GM21423 (cell line): Measurements from ENCODE around the gene HMGCS1.
"Not testable (repeated sequence)": the region's sequence is repeated elsewhere in the genome, so short reads cannot be mapped to it uniquely, and the experiment has no call there.

Source experiments
- ATAC-seq: cut with Tn5 transposase; IDR thresholded peaks from one replicate; pipeline ENCODE4 v1.9.1; 2021; ENCODE audit warnings: mild to moderate bottlenecking, moderate library complexity; ENCODE audit not compliant: unreplicated experiment

HMGCS1 gene

DNA sequence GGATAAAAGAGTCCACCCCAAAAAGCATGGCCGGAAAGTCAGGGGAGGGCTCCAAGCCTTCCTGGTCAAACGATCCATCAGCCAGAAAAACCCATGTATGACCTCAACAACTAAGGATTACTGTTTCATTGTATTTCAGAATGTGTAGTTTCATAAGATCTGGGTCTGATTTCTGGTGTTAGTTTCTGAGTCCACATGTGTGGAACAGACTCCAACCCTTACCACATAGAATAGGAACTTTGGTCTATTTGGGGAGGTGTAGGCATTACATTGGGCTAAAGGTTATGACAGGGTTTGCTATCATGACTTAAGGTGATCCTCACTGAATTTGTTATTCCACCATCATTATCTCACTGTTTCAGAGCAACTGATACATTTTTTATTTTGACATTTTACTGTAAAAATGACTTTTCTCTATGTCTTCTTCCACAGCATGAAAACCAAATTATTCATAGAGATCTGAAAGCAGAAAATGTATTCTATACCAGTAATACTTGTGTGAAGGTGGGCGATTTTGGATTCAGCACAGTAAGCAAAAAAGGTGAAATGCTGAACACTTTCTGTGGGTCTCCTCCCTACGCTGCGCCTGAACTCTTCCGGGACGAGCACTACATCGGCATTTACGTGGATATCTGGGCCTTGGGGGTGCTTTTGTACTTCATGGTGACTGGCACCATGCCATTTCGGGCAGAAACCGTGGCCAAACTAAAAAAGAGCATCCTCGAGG lies 33.5 kb downstream of the HMGCS1 start:
- no peak for ATAC-seq

DNA sequence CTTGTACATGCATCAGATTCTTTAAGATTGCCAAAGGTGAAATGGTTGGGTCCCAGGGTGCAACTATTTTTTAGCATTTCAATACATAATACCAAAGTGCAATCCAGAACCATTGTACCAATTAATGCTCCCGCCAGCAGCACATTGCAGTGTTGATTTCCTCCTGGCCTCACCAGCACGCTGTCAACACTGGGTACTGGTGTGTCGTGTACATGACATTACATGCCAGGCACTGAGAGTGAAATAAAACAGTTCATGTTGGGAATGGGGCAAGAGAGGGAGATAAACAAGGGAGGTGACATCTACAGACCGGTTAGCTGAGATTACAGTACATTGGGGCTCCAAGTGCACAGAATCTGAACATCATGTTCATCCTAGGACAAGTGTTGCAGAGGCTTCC lies 37.8 kb downstream of the HMGCS1 start:
- no peak for ATAC-seq

DNA sequence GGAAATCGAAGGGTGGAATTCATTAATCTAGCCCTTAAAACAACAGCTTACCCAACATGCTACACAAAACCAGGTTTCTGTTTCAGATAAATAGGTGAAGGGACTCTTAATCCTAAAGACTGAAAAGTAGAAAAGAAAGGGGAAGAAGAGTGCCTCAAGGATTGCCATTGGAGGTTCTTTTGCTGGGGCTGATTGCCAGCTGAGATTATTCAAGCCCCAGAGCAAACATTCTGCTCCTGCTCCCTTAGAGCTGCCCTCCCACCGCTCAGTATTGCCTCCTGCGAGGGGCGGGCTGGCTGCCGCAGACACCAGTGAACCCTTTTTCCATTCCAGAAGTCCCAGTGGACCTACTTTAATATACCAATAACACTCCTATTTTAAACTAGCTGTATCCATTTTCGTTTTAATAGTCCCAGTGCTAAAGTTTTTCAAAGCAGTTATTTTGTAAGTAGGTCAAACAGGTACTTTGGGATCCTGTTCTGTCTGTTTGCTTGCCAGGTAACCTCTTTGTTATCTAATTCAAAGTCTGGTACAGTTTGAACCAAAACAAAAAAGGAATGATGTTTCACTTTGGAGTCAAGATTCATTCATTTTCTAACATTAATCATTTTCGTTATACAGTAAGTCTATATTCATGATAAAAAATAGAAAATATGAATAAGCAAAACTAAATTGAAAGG lies 38.6 kb downstream of the HMGCS1 start:
- ATAC-seq = no peak

DNA sequence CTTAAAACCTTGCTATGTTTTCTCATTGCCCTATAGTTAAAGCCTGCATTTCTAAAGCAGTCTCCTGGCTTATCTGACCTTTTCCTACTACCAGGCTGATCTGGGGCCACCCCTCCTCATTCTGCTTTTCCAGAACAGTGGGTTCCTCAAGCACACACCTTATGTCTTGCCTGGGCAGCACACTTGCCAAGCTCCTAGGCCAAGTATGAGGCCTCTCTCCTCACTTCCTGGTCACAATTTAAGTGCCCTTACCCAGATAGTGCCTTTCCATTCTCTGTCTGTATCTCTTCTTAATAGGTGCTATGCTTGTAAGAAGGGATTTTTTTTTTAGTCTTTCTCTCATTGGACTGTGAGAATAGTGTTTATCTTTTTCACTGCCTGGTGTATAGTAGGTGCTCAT lies 39.7 kb downstream of the HMGCS1 start:
- ATAC-seq = no peak

DNA sequence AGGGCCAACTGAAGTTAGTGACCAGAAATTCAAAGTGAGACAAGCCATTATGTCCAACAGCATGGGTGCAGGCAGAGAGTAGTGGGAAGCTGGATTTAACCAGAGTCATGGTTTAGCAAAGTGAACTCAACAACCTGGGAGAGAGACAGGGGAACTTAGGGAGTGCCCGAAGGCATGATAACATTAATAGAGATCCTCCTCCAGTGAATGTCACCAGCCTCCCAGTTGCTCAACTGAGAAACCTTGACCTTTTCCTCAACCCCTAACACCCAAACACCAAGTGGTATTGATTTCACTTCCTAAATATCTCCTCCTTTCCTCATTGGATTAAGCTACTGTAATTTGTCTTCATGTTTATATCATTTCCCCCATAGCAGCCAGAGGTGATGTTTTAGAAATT lies 42.6 kb downstream of the HMGCS1 start:
- no peak for ATAC-seq

DNA sequence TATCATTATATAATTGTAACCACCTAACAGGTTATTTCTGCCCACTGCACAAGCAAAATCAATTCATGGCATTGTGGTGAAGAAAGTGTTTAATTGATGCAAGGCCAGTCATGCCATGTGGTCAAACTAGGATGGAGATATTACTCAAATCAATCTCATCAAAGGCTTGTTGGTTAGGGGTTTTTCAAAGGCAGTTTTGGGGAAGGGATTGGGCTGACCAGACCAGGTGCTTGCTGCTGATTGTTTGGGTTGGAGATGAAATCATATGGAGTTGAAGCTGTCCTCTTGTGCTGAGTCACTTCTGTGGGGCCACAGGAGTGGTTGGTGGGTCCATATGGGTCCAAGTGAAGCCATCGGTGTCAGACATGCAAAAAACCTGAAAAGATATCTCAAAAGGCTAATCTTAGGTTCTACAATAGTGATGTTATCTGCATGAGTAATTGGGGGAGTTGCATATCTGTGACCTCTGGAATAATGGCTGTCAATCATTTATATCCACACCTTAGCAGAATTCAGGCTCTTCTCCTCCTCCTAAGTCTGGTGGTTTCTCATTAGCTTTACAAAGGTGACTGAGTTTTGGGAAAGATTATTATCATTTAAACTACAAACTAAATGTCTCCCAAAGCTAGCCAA lies 44.9 kb downstream of the HMGCS1 start:
- peak; percentile 71 for ATAC-seq

DNA sequence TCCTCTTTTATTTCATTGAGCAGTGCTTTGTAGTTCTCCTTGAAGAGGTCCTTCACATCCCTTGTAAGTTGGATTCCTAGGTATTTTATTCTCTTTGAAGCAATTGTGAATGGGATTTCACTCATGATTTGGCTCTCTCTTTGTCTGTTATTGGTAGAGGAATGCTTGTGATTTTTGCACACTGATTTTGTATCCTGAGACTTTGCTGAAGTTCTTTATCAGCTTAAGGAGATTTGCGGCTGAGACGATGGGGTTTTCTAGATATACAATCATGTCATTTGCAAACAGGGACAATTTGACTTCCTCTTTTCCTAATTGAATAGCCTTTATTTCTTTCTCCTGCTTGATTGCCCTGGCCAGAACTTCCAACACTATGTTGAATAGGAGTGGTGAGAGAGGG lies 50.9 kb downstream of the HMGCS1 start:
- ATAC-seq = not testable (repeated sequence)

DNA sequence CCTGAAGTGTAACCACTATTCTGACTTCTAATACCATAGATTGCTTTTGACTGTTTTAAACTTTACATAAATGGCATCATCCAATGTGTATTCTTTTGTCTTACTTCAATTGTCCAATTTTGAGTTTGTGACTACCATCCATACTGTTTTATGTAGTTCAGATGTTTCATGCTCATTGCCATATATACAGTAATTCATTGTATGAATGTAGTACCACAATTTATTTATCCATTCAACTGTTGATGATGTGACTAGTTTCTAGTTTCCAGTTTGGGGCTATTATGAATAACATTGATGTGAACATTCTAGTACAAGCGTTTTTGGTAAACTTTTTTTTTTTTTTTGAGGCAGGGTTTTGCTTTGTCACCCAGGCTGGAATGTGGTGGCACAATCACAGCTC lies 55.1 kb downstream of the HMGCS1 start:
- no peak for ATAC-seq

DNA sequence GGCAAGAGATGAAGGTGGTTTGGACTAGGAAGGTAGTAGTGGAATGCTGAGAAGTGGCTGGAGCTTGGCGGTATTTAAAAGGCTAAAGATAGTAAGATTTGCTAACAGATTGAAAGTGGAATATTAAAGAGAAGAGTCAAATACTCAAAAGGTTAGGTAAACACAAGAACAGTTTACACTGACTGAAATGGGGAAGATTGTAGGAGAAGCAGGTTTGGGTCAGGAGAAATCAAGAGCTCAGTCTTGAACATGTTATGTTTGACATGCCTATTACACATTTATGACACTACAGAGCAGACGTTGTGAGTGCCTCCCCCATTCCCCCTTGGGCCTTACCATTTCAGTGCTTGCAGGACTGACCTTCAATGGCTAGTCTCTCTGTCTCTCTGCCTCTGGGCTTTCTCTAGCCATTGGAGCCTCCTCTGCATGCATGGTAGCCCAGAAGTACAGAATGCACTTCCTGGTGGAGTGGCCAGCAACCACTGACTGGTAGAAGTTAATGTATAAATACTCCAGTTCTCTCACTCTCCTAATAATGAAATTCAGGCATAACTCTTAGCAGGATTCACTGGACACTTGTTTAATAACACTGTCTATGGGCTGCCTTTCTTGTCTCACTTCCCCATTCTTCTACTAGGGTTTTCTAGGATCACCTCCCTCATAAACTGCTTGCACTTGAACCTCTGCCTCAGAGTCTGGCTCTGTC lies 56.8 kb downstream of the HMGCS1 start:
- peak; percentile 63 for ATAC-seq

DNA sequence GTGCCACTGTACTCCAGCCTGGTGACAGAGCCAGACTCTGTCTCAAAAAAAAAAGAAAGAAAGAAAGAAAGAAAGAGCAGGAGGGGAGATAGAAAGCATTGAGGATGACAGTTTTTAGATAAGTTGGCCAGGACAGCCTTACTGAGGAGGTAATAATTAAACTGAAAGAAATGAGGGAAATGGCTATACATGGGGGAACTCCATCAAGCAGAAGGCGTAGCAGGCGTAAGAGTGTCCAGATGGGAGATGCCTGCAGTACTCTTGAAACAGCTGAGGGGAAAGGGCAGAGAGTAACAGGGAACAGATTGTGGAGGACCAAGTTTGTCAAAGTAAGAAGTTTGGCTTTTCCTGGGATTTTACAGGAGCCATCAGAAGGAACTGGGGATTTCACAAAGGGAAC lies 57.5 kb downstream of the HMGCS1 start:
- ATAC-seq = peak; percentile 46

DNA sequence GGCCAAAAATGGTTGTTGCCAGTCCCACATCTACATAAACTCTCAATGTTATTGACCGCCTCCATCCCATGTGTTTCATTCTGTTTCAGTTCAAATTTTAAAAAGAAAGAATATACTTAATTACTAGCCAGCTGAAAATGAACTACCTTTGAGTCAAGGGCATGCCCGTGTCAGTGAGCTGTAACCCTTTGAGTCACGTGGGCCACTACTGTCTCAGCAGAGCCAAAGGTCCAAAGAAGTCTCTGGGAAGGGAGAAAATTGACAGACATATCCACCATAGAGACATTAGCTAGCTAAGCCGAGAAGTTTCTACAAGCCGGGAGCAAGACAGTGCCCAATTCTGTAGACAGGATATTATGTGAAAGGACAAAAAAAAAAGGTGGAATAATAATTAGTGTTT lies 61.5 kb downstream of the HMGCS1 start:
- no peak for ATAC-seq

DNA sequence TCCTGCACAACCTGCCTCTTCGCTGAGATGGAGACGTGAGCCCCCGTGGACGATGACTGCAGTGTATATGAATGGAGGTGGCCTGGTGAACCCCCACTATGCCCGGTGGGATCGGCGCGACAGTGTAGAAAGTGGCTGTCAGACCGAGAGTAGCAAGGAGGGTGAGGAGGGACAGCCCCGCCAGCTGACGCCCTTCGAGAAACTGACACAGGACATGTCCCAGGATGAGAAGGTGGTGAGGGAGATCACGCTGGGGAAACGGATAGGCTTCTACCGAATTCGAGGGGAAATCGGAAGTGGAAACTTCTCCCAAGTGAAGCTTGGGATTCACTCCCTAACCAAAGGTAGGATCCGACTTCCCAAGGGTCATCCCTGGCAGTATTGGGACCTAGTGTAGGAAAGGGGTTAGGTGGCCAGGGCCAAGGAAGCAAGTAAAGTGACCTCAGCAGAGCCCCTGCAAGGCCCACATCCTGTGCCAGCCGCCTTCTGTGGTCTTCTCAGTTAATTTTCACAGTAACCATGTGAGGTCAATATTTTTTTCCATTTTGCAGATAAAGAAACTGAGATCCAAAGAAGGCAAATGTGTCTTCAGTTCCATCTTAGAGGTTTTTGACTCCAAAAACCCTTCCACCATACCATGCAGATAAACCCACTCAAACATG lies 67.4 kb downstream of the HMGCS1 start:
- no peak for ATAC-seq

DNA sequence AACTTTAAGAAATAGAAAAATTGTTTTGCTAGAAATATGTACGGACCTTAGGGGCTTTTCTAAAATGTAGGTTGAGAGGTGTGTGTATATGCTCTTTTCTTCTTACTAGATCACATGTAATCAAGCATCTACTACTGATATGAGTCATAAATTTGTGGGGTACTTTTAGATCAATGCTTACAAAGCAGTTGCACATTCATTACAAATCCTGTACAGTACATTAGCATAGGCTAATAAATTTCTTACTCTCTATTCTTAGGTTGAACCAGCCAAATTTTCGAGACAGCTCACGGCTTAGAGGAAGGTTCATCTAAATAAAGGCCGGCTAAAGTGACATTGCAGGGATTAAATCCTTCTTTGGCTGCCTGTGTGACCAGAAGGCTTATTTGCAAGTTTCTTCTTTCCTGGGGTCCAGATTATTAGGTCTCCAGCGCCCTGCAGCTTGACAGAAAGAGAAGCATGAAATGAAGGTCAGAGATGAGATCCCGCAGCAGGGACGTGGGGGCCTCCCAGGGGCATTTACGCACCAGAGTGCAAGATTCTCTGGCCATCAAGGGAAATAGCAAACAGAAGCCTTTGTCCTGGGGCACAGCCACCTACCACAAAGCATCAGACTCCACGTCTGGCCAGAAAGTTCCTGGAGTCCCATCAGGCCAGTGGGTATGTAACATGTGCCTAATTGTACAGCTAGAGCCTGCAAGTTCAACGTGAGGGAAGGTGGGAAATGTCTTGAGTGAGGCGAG lies 68.2 kb downstream of the HMGCS1 start:
- ATAC-seq = peak; percentile 67

DNA sequence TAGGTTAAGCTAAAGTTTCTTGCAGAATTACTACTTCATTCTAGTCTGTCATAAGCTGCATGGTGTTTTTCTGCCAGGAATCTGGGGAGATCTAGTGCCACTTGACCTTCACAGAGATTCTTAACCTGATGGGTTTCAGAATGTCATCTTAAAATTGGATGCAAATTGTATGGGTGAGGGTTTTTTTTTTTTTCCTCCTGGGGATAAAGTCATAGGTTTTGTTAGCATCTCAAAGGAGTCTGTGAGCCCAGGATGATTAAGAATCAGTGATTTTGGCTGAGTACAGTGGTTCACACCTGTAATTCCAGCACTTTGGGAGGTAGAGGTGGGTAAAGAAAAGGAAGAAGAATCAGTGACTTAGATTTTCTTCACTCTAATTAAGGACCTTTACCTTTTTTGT lies 69.9 kb downstream of the HMGCS1 start:
- no peak for ATAC-seq

DNA sequence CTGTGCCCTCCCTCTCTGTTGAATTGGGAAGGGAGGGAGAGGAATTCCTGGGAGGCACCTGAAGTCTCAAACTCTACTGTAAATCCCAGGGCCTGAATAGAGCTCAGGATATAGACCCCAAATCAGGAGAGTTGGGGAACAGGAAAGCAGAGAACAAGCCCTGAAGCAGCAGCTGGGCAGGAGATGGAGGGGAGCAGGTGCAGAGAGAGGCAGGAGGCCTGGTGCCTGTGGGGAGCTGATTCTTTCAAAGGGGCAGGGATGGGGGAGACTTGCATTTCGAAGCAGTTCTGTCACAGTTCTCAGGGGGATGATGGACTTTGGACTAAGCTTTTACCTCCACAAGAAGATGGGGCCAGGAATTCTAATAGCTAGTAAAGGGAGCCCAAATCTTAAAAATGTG lies 71.0 kb downstream of the HMGCS1 start:
- ATAC-seq = no peak
